Forelimb muscle (tissue), 1 donor: ENCODE measurements around the gene CCNO. TPM values are rescaled to one million over a fixed set of nuclear protein-coding genes. Genes with fewer than 3 reads are reported as not detected.

Source experiments
- DNase-seq: peaks from one replicate; pipeline ENCODE4 v3.0.0-alpha.2; 2013; ENCODE audit warnings: low read depth
- polyA plus RNA-seq: library from polyadenylated mRNA; unstranded; fragments of 120-200 nt; gene quantifications from one replicate; pipeline ENCODE4 v1.2.1, GENCODE V29; 2013; ENCODE audit not compliant: insufficient read length

Gene CCNO
- polyA plus RNA-seq = not detected

- no peak for DNase-seq
Observed at GRCh38 chr5:55232985-55233928, at the start of gene CCNO. Gene CCNO, minus strand, starts transcription at chr5:55233608. Its CDS starts 85 bp downstream, at chr5:55233523.

GRCh38 chr5:55278778-55279177, 45.4 kb upstream of the CCNO start:
- DNase-seq = no peak

GRCh38 chr5:55276771-55277170, 43.4 kb upstream of the CCNO start:
- DNase-seq = no peak

GRCh38 chr5:55258339-55258738, 24.9 kb upstream of the CCNO start:
- no peak for DNase-seq

- no peak for DNase-seq
Observed at GRCh38 chr5:55254802-55255201, 21.4 kb upstream of the CCNO start.

- DNase-seq = no peak
Observed at GRCh38 chr5:55250064-55250463, 16.7 kb upstream of the CCNO start.

GRCh38 chr5:55241746-55242145, 8.3 kb upstream of the CCNO start:
- DNase-seq = no peak

- DNase-seq = no peak
Observed at GRCh38 chr5:55236800-55237199, 3.4 kb upstream of the CCNO start.

GRCh38 chr5:55234121-55234700, 803 bp upstream of the CCNO start:
- no peak for DNase-seq

GRCh38 chr5:55232271-55232984, 980 bp downstream of the CCNO start:
- DNase-seq = no peak

- DNase-seq = no peak
Observed at GRCh38 chr5:55231919-55232270, 1.5 kb downstream of the CCNO start.

- no peak for DNase-seq
Observed at GRCh38 chr5:55231029-55231918, 2.1 kb downstream of the CCNO start.

GRCh38 chr5:55230086-55230629, 3.2 kb downstream of the CCNO start:
- DNase-seq = no peak

- no peak for DNase-seq
Observed at GRCh38 chr5:55227664-55228430, 5.6 kb downstream of the CCNO start.

GRCh38 chr5:55226934-55227663, 6.3 kb downstream of the CCNO start, which contains the start of gene MCIDAS:
Gene MCIDAS, minus strand, starts transcription at chr5:55227315. Its CDS starts 177 bp downstream, at chr5:55227138.
- DNase-seq = no peak

- no peak for DNase-seq
Observed at GRCh38 chr5:55226027-55226933, 7.1 kb downstream of the CCNO start.

GRCh38 chr5:55225346-55225745, 8.1 kb downstream of the CCNO start:
- DNase-seq = no peak

- DNase-seq = no peak
Observed at GRCh38 chr5:55223812-55224240, 9.6 kb downstream of the CCNO start.
